Naive thymus-derived CD4-positive, alpha-beta T cell (primary cell): ENCODE results near the gene RBM39. TPM values are rescaled to one million over a fixed set of nuclear protein-coding genes. Genes with fewer than 3 reads are reported as not detected.
A peak's percentile ranks its signal among the peaks of the same experiment; 100 is the strongest.
"Not testable (repeated sequence)": the region's sequence is repeated elsewhere in the genome, so short reads cannot be mapped to it uniquely, and the experiment has no call there.

Experiments used
- ATAC-seq: fragments of 150-1000 bp; cut with Tn5 transposase; 2 replicates; pipeline ENCODE4 v1.10.0; 2021; ENCODE audit warnings: mild to moderate bottlenecking, moderate library complexity
- CTCF ChIA-PET: fragments of 350-600 bp; sonication (Branson Sonifier 250); formaldehyde crosslinking; loops from one replicate; lab custom pipeline; 2021; ENCODE audit warnings: antibody characterized with exemption; lab: Charles Lee
- POLR2A ChIA-PET: fragments of 350-600 bp; sonication (Branson Sonifier 250); formaldehyde crosslinking; loops from one replicate; lab custom pipeline; 2021; ENCODE audit warnings: antibody characterized with exemption, inconsistent platforms; lab: Charles Lee
- DNase-seq, 9 donors: peaks; one replicate each; pipeline versions ENCODE4 v3.0.0 to v3.0.0-alpha.2; 2020 to 2022; ENCODE audit warnings: mixed read lengths in 1 of 9
- H3K27ac ChIP-seq: one replicate; pipeline ENCODE4 v1.7.0; 2013; ENCODE audit warnings: mild to moderate bottlenecking, low read depth, low read length, moderate library complexity
- H3K27me3 ChIP-seq, 2 donors: one replicate each; pipeline ENCODE4 v1.7.0; 2013; ENCODE audit warnings: low read length in 2 of 2, mild to moderate bottlenecking in 2 of 2, moderate library complexity in 2 of 2; ENCODE audit not compliant: control insufficient read depth in 2 of 2, insufficient read depth in 2 of 2
- H3K36me3 ChIP-seq, 3 experiments: 1 replicate in 2 of 3; 2 replicates in 1 of 3; pipeline ENCODE4 v1.7.0; 2013; ENCODE audit warnings: low read length in 3 of 3, mild to moderate bottlenecking in 3 of 3, moderate library complexity in 1 of 3; ENCODE audit not compliant: insufficient read depth in 3 of 3, control insufficient read depth in 2 of 3
- H3K4me1 ChIP-seq, 2 donors: one replicate each; pipeline ENCODE4 v1.7.0; 2013; ENCODE audit warnings: low read length in 2 of 2, mild to moderate bottlenecking in 2 of 2, moderate library complexity in 1 of 2; ENCODE audit not compliant: control insufficient read depth in 2 of 2, insufficient read depth in 2 of 2
- H3K4me3 ChIP-seq: 2 replicates; pipeline ENCODE4 v1.7.0; 2013; ENCODE audit warnings: mild to moderate bottlenecking, low read length
- H3K9me3 ChIP-seq, 3 experiments: 1 replicate in 2 of 3; 2 replicates in 1 of 3; pipeline ENCODE4 v1.7.0; 2013; ENCODE audit warnings: low read length in 3 of 3; ENCODE audit not compliant: control insufficient read depth in 2 of 3
- H3K27ac Mint-ChIP-seq, 9 donors: one replicate each; pipeline ENCODE4 v1.8.0; 2020 to 2022; ENCODE audit warnings: mixed read lengths in 9 of 9, mild to moderate bottlenecking in 8 of 9, moderate library complexity in 5 of 9, inconsistent platforms in 2 of 9
- H3K27me3 Mint-ChIP-seq, 5 donors: one replicate each; pipeline ENCODE4 v1.8.0; 2021 to 2022; ENCODE audit warnings: mixed read lengths in 5 of 5, mild to moderate bottlenecking in 1 of 5
- H3K36me3 Mint-ChIP-seq, 5 donors: one replicate each; pipeline ENCODE4 v1.8.0; 2020 to 2022; ENCODE audit warnings: mixed read lengths in 5 of 5, mild to moderate bottlenecking in 3 of 5, inconsistent platforms in 1 of 5
- H3K4me1 Mint-ChIP-seq, 7 donors: one replicate each; pipeline ENCODE4 v1.8.0; 2020 to 2022; ENCODE audit warnings: mixed read lengths in 7 of 7, mild to moderate bottlenecking in 3 of 7, inconsistent platforms in 1 of 7
- H3K4me3 Mint-ChIP-seq, 10 donors: one replicate each; pipeline ENCODE4 v1.8.0; 2020 to 2022; ENCODE audit warnings: mild to moderate bottlenecking in 10 of 10, mixed read lengths in 10 of 10, moderate library complexity in 6 of 10, inconsistent platforms in 2 of 10
- H3K9me3 Mint-ChIP-seq, 11 donors: one replicate each; pipeline ENCODE4 v1.8.0; 2020 to 2022; ENCODE audit warnings: mixed read lengths in 11 of 11, mild to moderate bottlenecking in 4 of 11, inconsistent platforms in 1 of 11, moderate library complexity in 1 of 11
- intact Hi-C, 2 donors: fragments of 100-400 bp; cut with micrococcal nuclease; formaldehyde crosslinking; loops; one replicate each; pipeline ENCODE4 v1.15.1; 2023
- polyA plus RNA-seq, 2 donors: library from polyadenylated mRNA; unstranded; fragments of 300-500 nt; fragmentation: Illumina TruSeq; gene quantifications; one replicate each; pipeline ENCODE4 v1.2.3, GENCODE V29; 2021
- total RNA-seq, 6 experiments: library from RNA in 5 of 6; stranded (reverse) in 5 of 6; gene quantifications; 1 replicate in 5 of 6; 2 replicates in 1 of 6; pipeline ENCODE4 v1.2.3 and lab custom pipeline; 2021 to 2026

RBM39 gene
- total and polyA plus RNA-seq, 7 experiments from 2014 or later = 100 to 1,041 (median 690) TPM

DNA sequence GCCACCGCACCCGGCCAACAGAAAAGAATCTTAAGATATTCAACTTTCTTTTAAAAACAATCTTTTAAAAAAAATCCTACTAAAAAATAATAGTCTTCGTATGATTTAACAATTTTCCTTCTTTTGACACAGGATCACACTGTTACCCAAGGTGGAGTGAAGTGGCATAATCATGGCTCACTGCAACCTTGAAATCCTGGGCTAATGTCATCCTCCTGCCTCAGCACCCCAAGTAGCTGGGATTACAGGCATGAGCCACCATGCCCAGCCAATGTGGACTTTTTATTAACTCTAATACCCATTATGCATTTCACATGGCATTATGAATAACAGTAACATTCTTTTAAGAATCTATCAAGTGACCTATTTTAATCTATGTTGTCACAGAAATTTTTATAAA lies 20.8 kb downstream of the RBM39 start:
- Mint-ChIP-seq H3K36me3 (peaks cover 17 to 51% (median 34%) of the 10 kb centered on the region in 5 donors), H3K27me3 (no peaks in the 10 kb centered on the region), H3K9me3 (peaks cover 0 to 3% (median 0%) of the 10 kb centered on the region in 11 donors), H3K4me3 (peak overlapping the region in 1 of 10 donors; percentile 13), H3K27ac (peak overlapping the region in 7 of 9 donors; percentile 14 to 84 (median 46)), H3K4me1 (peaks cover 14 to 66% (median 45%) of the 10 kb centered on the region in 7 donors)
- no peak overlapping the region for H3K4me3 ChIP-seq
- no peaks in the 10 kb centered on the region for H3K9me3 ChIP-seq
- ChIA-PET CTCF (no interaction called here), POLR2A (no interaction called here)
- H3K4me1 ChIP-seq = peaks cover 8 to 15% of the 10 kb centered on the region in 2 donors
- ATAC-seq (no peak), DNase-seq (no peak)
- no peaks in the 10 kb centered on the region for H3K27me3 ChIP-seq
- H3K27ac ChIP-seq = no peak overlapping the region
- peaks cover 48 to 98% (median 89%) of the 10 kb centered on the region in 3 experiments for H3K36me3 ChIP-seq
- intact Hi-C loops = loop anchor here in 1 of 2 donors (2.0 to 10.0 kb wide), 2 partner anchors 18 to 54 kb away; partner anchors contain the start of gene PHF20

DNA sequence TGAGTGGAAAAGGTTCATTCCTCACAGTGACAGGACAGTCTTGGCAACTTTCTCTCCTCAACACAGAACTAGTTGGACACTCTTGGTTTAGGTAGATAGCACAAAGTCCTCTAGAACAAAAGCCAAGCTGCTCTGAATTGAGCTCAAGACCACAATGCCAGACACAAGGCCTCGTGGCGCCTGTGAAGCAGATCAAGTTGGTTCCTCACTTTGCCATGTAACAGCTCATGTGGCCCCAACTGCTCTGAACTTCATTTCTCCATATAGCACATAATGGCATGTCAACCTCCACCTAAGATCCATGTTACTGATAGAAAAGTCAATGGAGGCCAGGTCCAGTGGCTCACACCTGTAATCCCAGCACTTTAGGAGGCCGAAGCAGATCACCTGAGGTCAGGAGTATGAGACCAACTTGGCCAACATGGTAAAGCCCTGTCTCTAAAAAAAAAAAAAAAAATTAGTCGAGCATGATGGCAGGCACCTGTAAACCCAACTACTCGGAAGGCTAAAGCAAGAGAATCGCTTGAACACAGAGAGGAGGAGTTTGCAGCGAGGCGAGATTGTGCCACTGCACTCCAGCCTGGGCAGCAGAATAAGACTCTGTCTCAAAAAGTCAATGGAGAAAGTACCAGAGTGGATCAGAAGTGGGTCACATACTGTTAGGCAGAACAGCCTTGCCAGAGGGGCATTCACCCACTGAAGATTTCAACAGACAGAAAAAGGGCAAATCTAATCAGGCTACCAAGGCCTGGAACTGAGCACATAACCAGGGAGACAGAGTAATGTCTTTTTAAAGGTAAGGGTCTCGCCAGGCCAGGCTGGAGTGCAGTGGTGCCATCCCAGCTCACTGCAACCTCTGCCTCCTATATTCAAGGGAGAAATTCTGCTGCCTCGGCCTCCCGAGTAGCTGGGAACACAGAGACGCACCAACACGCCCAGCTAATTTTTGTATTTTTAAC lies 21.6 kb downstream of the RBM39 start:
- peak overlapping the region in 5 of 9 donors; percentile 18 to 79 (median 51) for H3K27ac Mint-ChIP-seq
- peaks cover 0 to 3% (median 0%) of the 10 kb centered on the region in 11 donors for H3K9me3 Mint-ChIP-seq
- H3K27ac ChIP-seq = no peak overlapping the region
- peaks cover 52 to 97% (median 92%) of the 10 kb centered on the region in 3 experiments for H3K36me3 ChIP-seq
- ATAC-seq (no peak), DNase-seq (no peak)
- H3K36me3 Mint-ChIP-seq = peaks cover 17 to 55% (median 38%) of the 10 kb centered on the region in 5 donors
- peak overlapping the region in 2 of 10 donors; percentile 15 to 36 for H3K4me3 Mint-ChIP-seq
- H3K4me1 Mint-ChIP-seq = peaks cover 16 to 69% (median 47%) of the 10 kb centered on the region in 7 donors
- H3K4me1 ChIP-seq = peaks cover 8 to 14% of the 10 kb centered on the region in 2 donors
- POLR2A ChIA-PET = interaction anchor here (0.6 to 0.7 kb wide), 3 partner anchors 18 to 62 kb away, joined by 3 to 4 read pairs (median 3); no protein-coding TSS in a partner anchor
- no peak overlapping the region for H3K4me3 ChIP-seq
- CTCF ChIA-PET = no interaction called here
- intact Hi-C loops = loop anchor here in 1 of 2 donors (2.0 to 10.0 kb wide), 2 partner anchors 18 to 54 kb away; partner anchors contain the start of gene PHF20
- no peaks in the 10 kb centered on the region for H3K9me3 ChIP-seq
- no peaks in the 10 kb centered on the region for H3K27me3 Mint-ChIP-seq
- no peaks in the 10 kb centered on the region for H3K27me3 ChIP-seq

DNA sequence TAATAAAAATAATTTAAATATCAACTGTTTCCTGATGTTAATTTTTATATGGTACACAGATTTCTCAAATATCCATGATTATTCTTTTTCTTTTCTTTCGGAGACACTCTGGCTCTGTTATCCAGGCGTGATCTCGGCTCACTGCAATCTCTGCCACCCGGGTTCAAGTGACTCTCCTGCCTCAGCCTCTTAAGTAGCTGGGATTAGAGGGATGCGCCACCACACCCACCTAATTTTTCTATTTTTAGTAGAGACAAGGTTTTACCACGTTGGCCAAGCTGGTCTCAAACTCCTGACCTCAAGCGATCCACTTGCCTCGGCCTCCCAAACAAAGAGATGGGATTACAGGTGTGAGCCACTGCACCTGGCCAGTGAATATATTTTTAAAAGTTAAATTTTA lies 22.3 kb downstream of the RBM39 start:
- CTCF ChIA-PET = no interaction called here
- no peak overlapping the region for H3K4me3 Mint-ChIP-seq

GRCh38 chr20:35718972-35719635 lies 23.0 kb downstream of the RBM39 start:
- no peak overlapping the region for H3K4me3 ChIP-seq
- H3K36me3 ChIP-seq = peaks cover 49 to 93% (median 82%) of the 10 kb centered on the region in 3 experiments
- no peaks in the 10 kb centered on the region for H3K27me3 ChIP-seq
- H3K27me3 Mint-ChIP-seq = no peaks in the 10 kb centered on the region
- no peaks in the 10 kb centered on the region for H3K9me3 ChIP-seq
- peaks cover 0 to under 1% (median 0%) of the 10 kb centered on the region in 11 donors for H3K9me3 Mint-ChIP-seq
- H3K4me1 Mint-ChIP-seq = peaks cover 23 to 69% (median 45%) of the 10 kb centered on the region in 7 donors
- CTCF ChIA-PET = interaction anchor here (1.3 kb wide), 1 partner anchor 10 kb away, joined by 3 read pairs; no protein-coding TSS in a partner anchor
- DNase-seq (no peak), ATAC-seq (no peak)
- H3K4me3 Mint-ChIP-seq = no peak overlapping the region
- no peak overlapping the region for H3K27ac ChIP-seq
- POLR2A ChIA-PET = interaction anchor here (0.6 to 1.2 kb wide), 4 partner anchors 17 to 66 kb away, joined by 3 to 7 read pairs (median 4); partner anchors contain the start of gene RBM39
- peaks cover 12 to 55% (median 38%) of the 10 kb centered on the region in 5 donors for H3K36me3 Mint-ChIP-seq
- H3K4me1 ChIP-seq = peaks cover 8 to 14% of the 10 kb centered on the region in 2 donors
- intact Hi-C loops = no loop called here
- H3K27ac Mint-ChIP-seq = peak overlapping the region in 1 of 9 donors; percentile 59

More for the DNA sequence above, 22.3 kb downstream of the RBM39 start:
- Histone ChIP-seq H3K27ac (no peak overlapping the region), H3K27me3 (no peaks in the 10 kb centered on the region), H3K9me3 (no peaks in the 10 kb centered on the region), H3K4me3 (no peak overlapping the region), H3K4me1 (peaks cover 8 to 14% of the 10 kb centered on the region in 2 donors), H3K36me3 (peaks cover 53 to 97% (median 88%) of the 10 kb centered on the region in 3 experiments)
- peak overlapping the region in 1 of 9 donors; percentile 79 for H3K27ac Mint-ChIP-seq
- no peaks in the 10 kb centered on the region for H3K27me3 Mint-ChIP-seq
- no peaks in the 10 kb centered on the region for H3K9me3 Mint-ChIP-seq
- ATAC-seq (no peak), DNase-seq (no peak)
- intact Hi-C loops = loop anchor here in 1 of 2 donors (2.0 to 10.0 kb wide), 2 partner anchors 17 to 55 kb away; partner anchors contain the start of gene PHF20
- POLR2A ChIA-PET = interaction anchor here (0.6 to 0.7 kb wide), 2 partner anchors 18 to 62 kb away, joined by 3 to 4 read pairs; no protein-coding TSS in a partner anchor
- peaks cover 17 to 51% (median 33%) of the 10 kb centered on the region in 5 donors for H3K36me3 Mint-ChIP-seq
- H3K4me1 Mint-ChIP-seq = peaks cover 19 to 68% (median 44%) of the 10 kb centered on the region in 7 donors

GRCh38 chr20:35718321-35718720 lies 23.7 kb downstream of the RBM39 start:
- peaks cover 12 to 59% (median 42%) of the 10 kb centered on the region in 5 donors for H3K36me3 Mint-ChIP-seq
- H3K4me3 ChIP-seq, H3K9me3 Mint-ChIP-seq, H3K27me3 Mint-ChIP-seq, DNase-seq, H3K27ac ChIP-seq, intact Hi-C loops, ATAC-seq, H3K27me3 ChIP-seq, H3K9me3 ChIP-seq: not testable (repeated sequence)
- Histone ChIP-seq H3K36me3 (peaks cover 42 to 93% (median 82%) of the 10 kb centered on the region in 3 experiments), H3K4me1 (peaks cover 8 to 11% of the 10 kb centered on the region in 2 donors)
- peak overlapping the region in 1 of 10 donors; percentile 67 for H3K4me3 Mint-ChIP-seq
- POLR2A ChIA-PET = interaction anchor here (0.6 to 1.2 kb wide), 4 partner anchors 18 to 53 kb away, joined by 3 to 7 read pairs (median 4); partner anchors contain the start of genes PHF20 and RBM39
- H3K4me1 Mint-ChIP-seq = peaks cover 26 to 70% (median 48%) of the 10 kb centered on the region in 7 donors
- CTCF ChIA-PET = interaction anchor here (1.3 kb wide), 1 partner anchor 10 kb away, joined by 3 read pairs; no protein-coding TSS in a partner anchor
- H3K27ac Mint-ChIP-seq = peak overlapping the region in 2 of 9 donors; percentile 31 to 57
